Keratinocyte (primary cell): ENCODE data around the gene CARS1. TPM values are rescaled to one million over a fixed set of nuclear protein-coding genes. Genes with fewer than 3 reads are reported as not detected.

ENCODE experiments used
- DNase-seq: peaks from one replicate; pipeline ENCODE4 v3.0.0-alpha.2; 2011; ENCODE audit warnings: low read depth, missing footprints, low spot score
- FAIRE-seq: peaks from 2 replicates; lab custom pipeline; 2011; peaks lifted over from hg19 to GRCh38; lab: Jason Lieb, UNC
- H2AFZ ChIP-seq: 2 replicates; pipeline ENCODE4 v1.6.0; 2012; ENCODE audit warnings: low read length, control low read depth, inconsistent platforms; ENCODE audit not compliant: control insufficient read depth
- H3K27ac ChIP-seq: 2 replicates; pipeline ENCODE4 v1.5.1; 2011; ENCODE audit warnings: low read length; ENCODE audit not compliant: control insufficient read depth, insufficient read depth
- H3K27me3 ChIP-seq: 3 replicates; pipeline ENCODE4 v1.6.0; 2011; ENCODE audit warnings: low read length; ENCODE audit not compliant: control insufficient read depth, insufficient read depth; ENCODE audit errors: extremely low read depth
- H3K36me3 ChIP-seq, 2 experiments: 2 replicates in 1 of 2; 3 replicates in 1 of 2; pipeline ENCODE4 v1.5.1; 2011; ENCODE audit warnings: low read length in 2 of 2, mild to moderate bottlenecking in 1 of 2; ENCODE audit not compliant: control insufficient read depth in 2 of 2, insufficient read depth in 2 of 2; ENCODE audit errors: extremely low read depth in 1 of 2
- H3K4me1 ChIP-seq: 3 replicates; pipeline ENCODE4 v1.5.1; 2011; ENCODE audit warnings: low read length; ENCODE audit not compliant: control insufficient read depth, insufficient read depth; ENCODE audit errors: extremely low read depth
- H3K4me2 ChIP-seq: 3 replicates; pipeline ENCODE4 v1.6.0; 2011; ENCODE audit warnings: low read depth, low read length; ENCODE audit not compliant: control insufficient read depth, insufficient read depth; ENCODE audit errors: extremely low read depth
- H3K4me3 ChIP-seq, 3 experiments: fragments of 200-600 bp in 1 of 3; sonication (generic) in 1 of 3; 2 replicates in 2 of 3; 3 replicates in 1 of 3; pipeline ENCODE4 v1.5.1; 2011 to 2016; ENCODE audit warnings: low read length in 3 of 3, mild to moderate bottlenecking in 3 of 3, control low read depth in 2 of 3, inconsistent platforms in 1 of 3, low read depth in 1 of 3, mixed read lengths in 1 of 3, mixed run types in 1 of 3, moderate library complexity in 1 of 3; ENCODE audit not compliant: control insufficient read depth in 2 of 3, insufficient read depth in 2 of 3; ENCODE audit errors: extremely low read depth in 1 of 3
- H3K79me2 ChIP-seq: 2 replicates; pipeline ENCODE4 v1.6.0; 2012; ENCODE audit warnings: low read length; ENCODE audit not compliant: control insufficient read depth, insufficient read depth
- H3K9ac ChIP-seq: 3 replicates; pipeline ENCODE4 v1.6.0; 2011; ENCODE audit warnings: low read length; ENCODE audit not compliant: control insufficient read depth, insufficient read depth; ENCODE audit errors: extremely low read depth
- H3K9me1 ChIP-seq: 3 replicates; pipeline ENCODE4 v1.6.0; 2011; ENCODE audit warnings: low read length; ENCODE audit not compliant: control insufficient read depth, insufficient read depth; ENCODE audit errors: extremely low read depth
- H3K9me3 ChIP-seq: 2 replicates; pipeline ENCODE4 v1.5.1; 2012; ENCODE audit warnings: low read depth, low read length; ENCODE audit not compliant: control insufficient read depth
- H4K20me1 ChIP-seq: 3 replicates; pipeline ENCODE4 v1.6.0; 2011; ENCODE audit warnings: low read length; ENCODE audit not compliant: control insufficient read depth, insufficient read depth; ENCODE audit errors: extremely low read depth
- CTCF ChIP-seq, 3 experiments: IDR thresholded peaks in 1 of 3; conservative IDR thresholded peaks in 1 of 3; optimal IDR thresholded peaks in 1 of 3; 2 replicates in 2 of 3; 3 replicates in 1 of 3; pipeline versions ENCODE3 to v1.5.1; 2011; ENCODE audit warnings: low read length in 3 of 3, mild to moderate bottlenecking in 3 of 3, moderate library complexity in 2 of 3, control low read depth in 1 of 3, inconsistent platforms in 1 of 3; ENCODE audit not compliant: insufficient read depth in 2 of 3; ENCODE audit errors: extremely low read depth in 1 of 3
- EZH2 ChIP-seq: IDR thresholded peaks from one replicate; pipeline ENCODE4 v1.6.1; 2012; ENCODE audit warnings: inconsistent platforms, mild to moderate bottlenecking, low read length, moderate library complexity
- dilution Hi-C: fragments of 300-500 bp; cut with MboI; formaldehyde crosslinking; loops from one replicate; pipeline ENCODE4 v1.7.0; 2020; ENCODE audit warnings: low sequenced_read_pairs; ENCODE audit not compliant: extremely low pct_ligation_motif_present
- polyA plus RNA-seq, 5 experiments: library from polyadenylated mRNA; depleted of rRNA in 3 of 5; stranded (reverse) in 3 of 5; stranded (forward) in 1 of 5; unstranded in 1 of 5; fragments of >200 nt; gene quantifications; 1 replicate in 1 of 5; 2 replicates in 3 of 5; 3 replicates in 1 of 5; pipeline versions ENCODE4 v1.2.1 to v1.2.3, GENCODE V29; 2011 to 2012; ENCODE audit warnings: missing spikeins in 2 of 5, low read depth in 1 of 5, low replicate concordance in 1 of 5

CARS1 gene
- polyA plus RNA-seq, 1 donor (not counting 4 experiments of a cell fraction or from before 2014, with no cell fraction given): 60.7 TPM

DNA sequence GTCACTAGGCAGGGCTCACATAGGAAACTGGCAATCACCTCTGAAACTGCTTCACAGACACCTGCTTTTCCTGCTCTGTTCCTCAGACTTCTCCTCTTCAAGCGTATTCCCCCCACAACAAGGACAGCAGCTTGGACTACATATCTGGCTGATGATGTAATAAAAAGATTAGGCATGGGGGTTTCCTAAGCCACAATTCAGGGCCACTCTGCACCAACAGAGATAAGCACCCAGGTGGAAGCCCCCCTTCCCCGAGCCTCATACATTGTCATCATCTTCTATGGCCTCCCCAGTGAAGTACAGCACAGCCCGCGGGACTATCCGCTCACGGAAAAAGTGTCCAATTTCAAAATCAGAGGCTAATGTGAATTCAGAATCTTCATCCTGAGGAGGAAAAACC, 103.0 kb downstream of the CARS1 start:
- Histone ChIP-seq H3K4me3 (no peak overlapping the region), H2AFZ (no peak overlapping the region), H3K27me3 (no peaks in the 10 kb centered on the region), H3K9me1 (no peaks in the 10 kb centered on the region), H3K4me2 (no peak overlapping the region), H3K9me3 (no peaks in the 10 kb centered on the region), H4K20me1 (peaks cover 3% of the 10 kb centered on the region), H3K27ac (no peak overlapping the region), H3K9ac (no peak overlapping the region), H3K4me1 (peaks cover 10% of the 10 kb centered on the region), H3K36me3 (peaks cover 48 to 67% of the 10 kb centered on the region in 2 experiments), H3K79me2 (peaks cover 14% of the 10 kb centered on the region)
- no peak for FAIRE-seq
- dilution Hi-C loops: no loop called here
- TF ChIP-seq CTCF (optimal IDR thresholded peaks at IDR 0.05 in 1 of 3, IDR thresholded peaks at IDR 0.05 in 1 of 3, conservative IDR thresholded peaks at IDR 0.05 in 1 of 3; ENCODE audit: extremely low read depth in 1 of 3, insufficient read depth in 2 of 3, low read length in 3 of 3) (no peak), EZH2 (no peak)
- no peak for DNase-seq

GRCh38 chr11:2952290-2952689, 104.9 kb downstream of the CARS1 start:
- H3K4me1 ChIP-seq: peaks cover 10% of the 10 kb centered on the region
- H3K9me1 ChIP-seq: no peaks in the 10 kb centered on the region
- peaks cover 8% of the 10 kb centered on the region for H3K79me2 ChIP-seq
- H3K4me3 ChIP-seq: no peak overlapping the region
- DNase-seq: no peak
- no peak overlapping the region for H3K4me2 ChIP-seq
- dilution Hi-C loops: no loop called here
- H3K27ac ChIP-seq: no peak overlapping the region
- no peak for FAIRE-seq
- H2AFZ ChIP-seq: no peak overlapping the region
- no peaks in the 10 kb centered on the region for H3K9me3 ChIP-seq
- no peaks in the 10 kb centered on the region for H3K27me3 ChIP-seq
- H3K36me3 ChIP-seq: peaks cover 48 to 69% of the 10 kb centered on the region in 2 experiments
- no peak for TF ChIP-seq EZH2
- TF ChIP-seq CTCF (optimal IDR thresholded peaks at IDR 0.05 in 1 of 3, IDR thresholded peaks at IDR 0.05 in 1 of 3, conservative IDR thresholded peaks at IDR 0.05 in 1 of 3; ENCODE audit: extremely low read depth in 1 of 3, insufficient read depth in 2 of 3, low read length in 3 of 3): no peak
- peaks cover 3% of the 10 kb centered on the region for H4K20me1 ChIP-seq
- H3K9ac ChIP-seq: no peak overlapping the region
